H9 (cell line): Measurements from ENCODE around the gene PHLDA2. TPM values are rescaled to one million over a fixed set of nuclear protein-coding genes. Genes with fewer than 3 reads are reported as not detected.

Experiments
- DNase-seq: peaks from one replicate; pipeline ENCODE4 v3.0.0-alpha.2; 2017
- H2AFZ ChIP-seq: one replicate; pipeline ENCODE4 v1.6.1; 2013; ENCODE audit warnings: mild to moderate bottlenecking, low read length, control low read depth, moderate library complexity
- H2AK5ac ChIP-seq: 2 replicates; pipeline ENCODE4 v1.6.1; 2013; ENCODE audit warnings: low read length, control low read depth, mixed read lengths; ENCODE audit not compliant: insufficient read length
- H2BK120ac ChIP-seq: one replicate; pipeline ENCODE4 v1.6.1; 2013; ENCODE audit warnings: low read depth, mild to moderate bottlenecking, low read length, control low read depth, inconsistent platforms; ENCODE audit not compliant: poor library complexity, severe bottlenecking
- H2BK12ac ChIP-seq: 2 replicates; pipeline ENCODE4 v1.6.1; 2013; ENCODE audit warnings: low read length, control low read depth, mixed read lengths, low read depth; ENCODE audit not compliant: insufficient read length
- H2BK15ac ChIP-seq: 2 replicates; pipeline ENCODE4 v1.6.1; 2013; ENCODE audit warnings: low read depth, low read length, control low read depth
- H2BK20ac ChIP-seq: one replicate; pipeline ENCODE4 v1.6.1; 2013; ENCODE audit warnings: low read depth, mild to moderate bottlenecking, low read length, control low read depth, inconsistent platforms; ENCODE audit not compliant: poor library complexity, severe bottlenecking
- H2BK5ac ChIP-seq: 2 replicates; pipeline ENCODE4 v1.6.1; 2013; ENCODE audit warnings: low read length, control low read depth, mixed read lengths; ENCODE audit not compliant: insufficient read length
- H3K14ac ChIP-seq: 2 replicates; pipeline ENCODE4 v1.6.1; 2013; ENCODE audit warnings: low read length, control low read depth; ENCODE audit not compliant: insufficient read depth
- H3K18ac ChIP-seq: 2 replicates; pipeline ENCODE4 v1.6.1; 2013; ENCODE audit warnings: low read depth, mild to moderate bottlenecking, mixed read lengths, low read length, control low read depth; ENCODE audit not compliant: insufficient read length
- H3K23ac ChIP-seq: 2 replicates; pipeline ENCODE4 v1.6.1; 2013; ENCODE audit warnings: low read length, control low read depth, mixed read lengths, low read depth; ENCODE audit not compliant: insufficient read length
- H3K23me2 ChIP-seq: 2 replicates; pipeline ENCODE4 v1.6.1; 2013; ENCODE audit warnings: low read depth, mild to moderate bottlenecking, mixed read lengths, low read length, control low read depth; ENCODE audit not compliant: insufficient read length, poor library complexity, severe bottlenecking
- H3K27ac ChIP-seq: 2 replicates; pipeline ENCODE4 v1.5.1; 2013; ENCODE audit warnings: low read length, control low read depth, mixed read lengths, low read depth; ENCODE audit not compliant: insufficient read length
- H3K27me3 ChIP-seq: 2 replicates; pipeline ENCODE4 v1.6.1; 2013; ENCODE audit warnings: low read length, control low read depth, inconsistent platforms; ENCODE audit not compliant: insufficient read depth
- H3K4ac ChIP-seq: 2 replicates; pipeline ENCODE4 v1.6.1; 2013; ENCODE audit warnings: low read depth, mild to moderate bottlenecking, control low read depth, inconsistent platforms, low read length, moderate library complexity
- H3K4me1 ChIP-seq: 2 replicates; pipeline ENCODE4 v1.6.1; 2013; ENCODE audit warnings: low read length, control low read depth, inconsistent platforms; ENCODE audit not compliant: insufficient read depth
- H3K4me2 ChIP-seq: 2 replicates; pipeline ENCODE4 v1.6.1; 2013; ENCODE audit warnings: low read length, control low read depth, mixed read lengths; ENCODE audit not compliant: insufficient read length, insufficient read depth
- H3K56ac ChIP-seq: 2 replicates; pipeline ENCODE4 v1.6.1; 2013; ENCODE audit warnings: low read depth, mild to moderate bottlenecking, mixed read lengths, low read length, control low read depth; ENCODE audit not compliant: insufficient read length
- H3K79me1 ChIP-seq: 2 replicates; pipeline ENCODE4 v1.6.1; 2013; ENCODE audit warnings: low read depth, mild to moderate bottlenecking, moderate library complexity, low read length, control low read depth, inconsistent platforms; ENCODE audit not compliant: insufficient read depth, poor library complexity, severe bottlenecking
- H3K79me2 ChIP-seq: 2 replicates; pipeline ENCODE4 v1.6.1; 2013; ENCODE audit warnings: low read length, control low read depth, inconsistent platforms; ENCODE audit not compliant: insufficient read depth
- H3K9ac ChIP-seq: 2 replicates; pipeline ENCODE4 v1.6.1; 2013; ENCODE audit warnings: low read length, control low read depth, mixed read lengths; ENCODE audit not compliant: insufficient read length; ENCODE audit errors: extremely low read depth
- H3K9me3 ChIP-seq: one replicate; pipeline ENCODE4 v1.6.1; 2013; ENCODE audit warnings: low read depth, low read length, inconsistent platforms; ENCODE audit not compliant: control insufficient read depth
- H3T11ph ChIP-seq: one replicate; pipeline ENCODE4 v1.6.1; 2013; ENCODE audit warnings: mild to moderate bottlenecking, low read length, control low read depth, inconsistent platforms
- H4K20me1 ChIP-seq: one replicate; pipeline ENCODE4 v1.6.1; 2013; ENCODE audit not compliant: control insufficient read depth, insufficient read length, insufficient read depth
- H4K5ac ChIP-seq: 2 replicates; pipeline ENCODE4 v1.6.1; 2013; ENCODE audit warnings: low read depth, mild to moderate bottlenecking, mixed read lengths, low read length, control low read depth; ENCODE audit not compliant: insufficient read length
- H4K8ac ChIP-seq: replicated peaks from 2 replicates; pipeline ENCODE4 v1.6.1; 2013; ENCODE audit warnings: low read length, control low read depth, mixed read lengths, low read depth; ENCODE audit not compliant: insufficient read length
- H4K91ac ChIP-seq: 2 replicates; pipeline ENCODE4 v1.6.1; 2013; ENCODE audit warnings: low read depth, mild to moderate bottlenecking, moderate library complexity, mixed read lengths, low read length, control low read depth; ENCODE audit not compliant: insufficient read length
- H3K27ac Mint-ChIP-seq, 3 experiments: 2 replicates in 2 of 3; 3 replicates in 1 of 3; pipeline ENCODE4 v1.8.0; 2020 to 2021; ENCODE audit warnings: mixed read lengths in 3 of 3, mild to moderate bottlenecking in 1 of 3, moderate library complexity in 1 of 3
- H3K27me3 Mint-ChIP-seq: 2 replicates; pipeline ENCODE4 v1.8.0; 2021; ENCODE audit warnings: low read depth, mild to moderate bottlenecking, moderate library complexity, mixed read lengths
- H3K36me3 Mint-ChIP-seq, 3 experiments: 2 replicates in 2 of 3; 3 replicates in 1 of 3; pipeline ENCODE4 v1.8.0; 2020 to 2021; ENCODE audit warnings: low read depth in 3 of 3, mixed read lengths in 3 of 3; ENCODE audit not compliant: insufficient read depth in 1 of 3
- H3K4me1 Mint-ChIP-seq, 2 experiments: 2 replicates each; pipeline ENCODE4 v1.8.0; 2020; ENCODE audit warnings: mixed read lengths in 2 of 2
- H3K4me3 Mint-ChIP-seq, 2 experiments: 2 replicates in 1 of 2; 3 replicates in 1 of 2; pipeline ENCODE4 v1.8.0; 2020 to 2021; ENCODE audit warnings: mild to moderate bottlenecking in 2 of 2, mixed read lengths in 2 of 2, moderate library complexity in 1 of 2
- H3K9me3 Mint-ChIP-seq, 2 experiments: 2 replicates in 1 of 2; 3 replicates in 1 of 2; pipeline ENCODE4 v1.8.0; 2020; ENCODE audit warnings: mild to moderate bottlenecking in 2 of 2, mixed read lengths in 2 of 2, moderate library complexity in 1 of 2
- CTCF ChIP-seq: fragments of 200-600 bp; sonication (generic); conservative IDR thresholded peaks from 3 replicates; pipeline ENCODE4 v1.8.0; 2021; ENCODE audit warnings: antibody characterized with exemption, mild to moderate bottlenecking
- WGBS: extraction: QIAGEN DNeasy Blood & Tissue Kit; methylation state at CpG from one replicate; pipeline ENCODE4 v1.1.7; 2013; ENCODE audit warnings: missing lambda C conversion rate, low lambda C conversion rate, mixed read lengths; ENCODE audit not compliant: insufficient read length; ENCODE audit errors: extremely low coverage; 5-methylcytosine and 5-hydroxymethylcytosine counted together
- total RNA-seq: library from RNA; stranded (reverse); gene quantifications from 2 replicates; pipeline ENCODE4 v1.2.1, GENCODE V29; 2021

Gene PHLDA2
- total RNA-seq, 1 experiment from 2014 or later = 42.8 TPM

DNA sequence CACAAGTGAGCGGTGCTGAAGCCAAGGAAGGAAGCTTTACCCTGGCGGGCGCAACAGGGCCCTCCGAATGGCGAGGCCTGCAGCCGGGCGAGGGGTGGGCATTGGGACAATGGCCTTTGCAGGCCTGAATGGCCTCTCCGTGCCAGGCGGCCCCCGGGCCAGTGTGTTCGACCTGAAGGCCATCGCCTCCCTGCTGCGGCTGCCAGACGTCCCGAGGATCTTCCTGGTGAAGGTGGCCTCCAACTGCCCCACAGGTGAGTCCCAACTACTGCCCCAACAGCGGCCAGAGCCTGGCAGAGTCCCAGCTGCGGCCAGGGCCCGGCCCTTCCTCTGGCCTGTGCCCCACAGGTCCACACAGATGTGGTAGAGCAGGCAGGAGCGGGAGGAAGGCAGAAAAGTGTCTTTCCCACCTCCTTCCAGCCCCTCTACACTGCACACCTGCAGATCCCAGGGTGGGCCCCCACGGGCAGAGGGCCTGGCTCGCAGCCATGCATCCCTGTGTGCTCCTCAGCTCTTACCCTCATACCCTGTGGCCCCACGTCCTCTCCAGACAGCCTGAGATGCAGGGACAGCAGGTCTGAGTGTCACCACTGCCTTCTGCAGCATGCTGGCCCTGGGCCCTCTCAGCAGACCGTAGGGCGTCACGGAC is 11.3 kb downstream of the PHLDA2 start:
- no peak overlapping the region for H2BK20ac ChIP-seq
- DNase-seq = no peak
- no peaks in the 10 kb centered on the region for H3K23me2 ChIP-seq
- H3K9me3 Mint-ChIP-seq = no peaks in the 10 kb centered on the region
- no peak overlapping the region for H3K27ac ChIP-seq
- H3T11ph ChIP-seq = no peak overlapping the region
- no peak overlapping the region for H4K5ac ChIP-seq
- H3K23ac ChIP-seq = no peak overlapping the region
- H2BK15ac ChIP-seq = no peak overlapping the region
- H3K27ac Mint-ChIP-seq = no peak overlapping the region
- H4K91ac ChIP-seq = no peak overlapping the region
- H4K8ac ChIP-seq = no peak overlapping the region
- H2BK120ac ChIP-seq = no peak overlapping the region
- no CpG with 5 or more reads among the region's 25 CpGs for WGBS
- H3K4me1 ChIP-seq = no peaks in the 10 kb centered on the region
- H3K27me3 ChIP-seq = no peaks in the 10 kb centered on the region
- H2BK12ac ChIP-seq = no peak overlapping the region
- H3K4ac ChIP-seq = no peak overlapping the region
- H2AFZ ChIP-seq = no peak overlapping the region
- H3K27me3 Mint-ChIP-seq = peaks cover 2% of the 10 kb centered on the region
- H3K18ac ChIP-seq = no peak overlapping the region
- no peak overlapping the region for H3K14ac ChIP-seq
- no peak for TF ChIP-seq CTCF
- H3K79me1 ChIP-seq = no peaks in the 10 kb centered on the region
- no peak overlapping the region for H2AK5ac ChIP-seq
- H3K9me3 ChIP-seq = no peaks in the 10 kb centered on the region
- H3K36me3 Mint-ChIP-seq = no peaks in the 10 kb centered on the region; a peak in 1 of 7 replicates
- H3K9ac ChIP-seq = no peak overlapping the region
- no peak overlapping the region for H3K56ac ChIP-seq
- H3K4me3 Mint-ChIP-seq = no peak overlapping the region
- peaks cover 2% of the 10 kb centered on the region for H4K20me1 ChIP-seq
- no peaks in the 10 kb centered on the region for H3K79me2 ChIP-seq
- peaks cover 5 to 9% of the 10 kb centered on the region in 2 experiments; a peak in 3 of 4 replicates for H3K4me1 Mint-ChIP-seq
- H3K4me2 ChIP-seq = no peak overlapping the region
- no peak overlapping the region for H2BK5ac ChIP-seq
